K562 (cell line): ENCODE data around the gene TNFAIP3. TPM values are rescaled to one million over a fixed set of nuclear protein-coding genes. Genes with fewer than 3 reads are reported as not detected.

Experiments used
- SP1 ChIP-seq: sonication (generic); formaldehyde crosslinking; IDR thresholded peaks from 2 replicates; pipeline ENCODE4 v1.8.1; 2022; ENCODE audit warnings: mild to moderate bottlenecking, missing genetic modification reagents
- ZBTB1 ChIP-seq: sonication (generic); formaldehyde crosslinking; IDR thresholded peaks from 2 replicates; pipeline ENCODE4 v1.8.1; 2023; ENCODE audit warnings: missing genetic modification reagents, low read depth, mild to moderate bottlenecking, borderline replicate concordance
- ZNF124 ChIP-seq: sonication (generic); formaldehyde crosslinking; IDR thresholded peaks from 2 replicates; pipeline ENCODE4 v1.8.1; 2022; ENCODE audit warnings: missing genetic modification reagents
- polyA plus RNA-seq, 8 experiments: library from polyadenylated mRNA; depleted of rRNA in 4 of 8; stranded (reverse) in 5 of 8; unstranded in 3 of 8; fragments of >200 nt; fragmentation: Nextera tagmentation in 2 of 8; fragmentation: Illumina TruSeq in 1 of 8; extraction: Ambion mirVana in 2 of 8; extraction: Trizol in 1 of 8; gene quantifications; 2 replicates each; pipeline versions ENCODE4 v1.2.1 to v1.2.3, GENCODE V29; 2011 to 2014; ENCODE audit warnings: inconsistent platforms in 1 of 8, missing spikeins in 1 of 8
- total RNA-seq, 7 experiments: library from RNA; depleted of rRNA in 6 of 7; stranded (reverse); fragments of >200 nt in 6 of 7; fragmentation: Illumina TruSeq in 2 of 7; extraction: Trizol in 2 of 7; gene quantifications; 2 replicates each; pipeline versions ENCODE4 v1.2.1 to v1.2.3, GENCODE V29; 2011 to 2021; ENCODE audit warnings: low replicate concordance in 1 of 7
- TF ChIP-seq, protein P1 (sequence below): fragments of 250-450 bp; sonication (Bioruptor Pico); IDR thresholded peaks from 2 replicates; pipeline ENCODE4 v1.4.0; 2020
- TF ChIP-seq, protein P2 (sequence below): sonication (generic); formaldehyde crosslinking; IDR thresholded peaks from 2 replicates; pipeline ENCODE4 v1.9.0; 2022; ENCODE audit warnings: mild to moderate bottlenecking, missing genetic modification reagents
- TF ChIP-seq, protein P3 (sequence below): fragments of 150-350 bp; conservative IDR thresholded peaks from 2 replicates; pipeline ENCODE4 v1.6.1; 2014; ENCODE audit warnings: low read length

TNFAIP3 gene
- total and polyA plus RNA-seq, 9 of the 15 experiments (the other 6 are each of a cell fraction or from before 2014, with no cell fraction given): 0.79 to 17.0 (median 6.4) TPM

DNA sequence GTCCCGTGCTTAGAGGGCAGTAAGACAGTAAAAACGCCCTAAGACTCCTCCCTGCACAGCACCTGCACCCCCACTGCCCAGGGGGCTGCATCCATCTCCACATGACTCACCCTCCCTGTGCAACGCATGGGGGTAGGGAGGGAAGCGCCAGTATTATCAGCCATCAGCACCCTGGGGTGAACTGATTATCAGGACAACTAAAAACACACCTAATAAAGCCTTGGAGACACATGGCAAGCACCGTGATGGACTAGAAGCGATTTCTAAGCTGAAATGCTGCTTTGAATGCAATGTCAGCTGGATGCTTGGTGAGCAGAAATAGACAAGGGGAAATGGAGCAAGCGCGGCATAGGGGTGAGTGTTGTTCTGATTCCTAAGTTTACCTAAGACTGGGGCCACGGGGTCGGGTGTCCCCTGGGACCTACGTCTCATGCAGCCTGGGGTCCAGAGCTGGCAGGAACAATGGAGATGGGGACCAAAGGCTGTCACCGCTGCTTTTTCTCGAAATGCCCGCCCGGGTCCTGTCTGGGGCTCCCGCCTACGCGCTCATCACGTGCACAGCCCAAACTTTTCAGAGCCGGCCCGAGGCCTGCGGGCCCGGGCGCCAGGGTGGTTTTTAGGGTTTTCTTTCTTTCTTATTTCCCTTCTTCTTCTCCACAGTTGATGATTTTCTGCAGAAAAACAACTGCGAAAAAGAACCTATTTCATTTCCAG lies 702 bp upstream of the TNFAIP3 start (continued):
- TF ChIP-seq ZBTB1 (0 out of 2 replicates have a peak, but pooled peaks have one; percentile 31), SP1 (CRISPR knock-in tag) (0 out of 2 replicates have a peak, but pooled peaks have one; percentile 5), ZNF124 (CRISPR knock-in tag) (no peak)
- TF ChIP-seq, protein P1, sequence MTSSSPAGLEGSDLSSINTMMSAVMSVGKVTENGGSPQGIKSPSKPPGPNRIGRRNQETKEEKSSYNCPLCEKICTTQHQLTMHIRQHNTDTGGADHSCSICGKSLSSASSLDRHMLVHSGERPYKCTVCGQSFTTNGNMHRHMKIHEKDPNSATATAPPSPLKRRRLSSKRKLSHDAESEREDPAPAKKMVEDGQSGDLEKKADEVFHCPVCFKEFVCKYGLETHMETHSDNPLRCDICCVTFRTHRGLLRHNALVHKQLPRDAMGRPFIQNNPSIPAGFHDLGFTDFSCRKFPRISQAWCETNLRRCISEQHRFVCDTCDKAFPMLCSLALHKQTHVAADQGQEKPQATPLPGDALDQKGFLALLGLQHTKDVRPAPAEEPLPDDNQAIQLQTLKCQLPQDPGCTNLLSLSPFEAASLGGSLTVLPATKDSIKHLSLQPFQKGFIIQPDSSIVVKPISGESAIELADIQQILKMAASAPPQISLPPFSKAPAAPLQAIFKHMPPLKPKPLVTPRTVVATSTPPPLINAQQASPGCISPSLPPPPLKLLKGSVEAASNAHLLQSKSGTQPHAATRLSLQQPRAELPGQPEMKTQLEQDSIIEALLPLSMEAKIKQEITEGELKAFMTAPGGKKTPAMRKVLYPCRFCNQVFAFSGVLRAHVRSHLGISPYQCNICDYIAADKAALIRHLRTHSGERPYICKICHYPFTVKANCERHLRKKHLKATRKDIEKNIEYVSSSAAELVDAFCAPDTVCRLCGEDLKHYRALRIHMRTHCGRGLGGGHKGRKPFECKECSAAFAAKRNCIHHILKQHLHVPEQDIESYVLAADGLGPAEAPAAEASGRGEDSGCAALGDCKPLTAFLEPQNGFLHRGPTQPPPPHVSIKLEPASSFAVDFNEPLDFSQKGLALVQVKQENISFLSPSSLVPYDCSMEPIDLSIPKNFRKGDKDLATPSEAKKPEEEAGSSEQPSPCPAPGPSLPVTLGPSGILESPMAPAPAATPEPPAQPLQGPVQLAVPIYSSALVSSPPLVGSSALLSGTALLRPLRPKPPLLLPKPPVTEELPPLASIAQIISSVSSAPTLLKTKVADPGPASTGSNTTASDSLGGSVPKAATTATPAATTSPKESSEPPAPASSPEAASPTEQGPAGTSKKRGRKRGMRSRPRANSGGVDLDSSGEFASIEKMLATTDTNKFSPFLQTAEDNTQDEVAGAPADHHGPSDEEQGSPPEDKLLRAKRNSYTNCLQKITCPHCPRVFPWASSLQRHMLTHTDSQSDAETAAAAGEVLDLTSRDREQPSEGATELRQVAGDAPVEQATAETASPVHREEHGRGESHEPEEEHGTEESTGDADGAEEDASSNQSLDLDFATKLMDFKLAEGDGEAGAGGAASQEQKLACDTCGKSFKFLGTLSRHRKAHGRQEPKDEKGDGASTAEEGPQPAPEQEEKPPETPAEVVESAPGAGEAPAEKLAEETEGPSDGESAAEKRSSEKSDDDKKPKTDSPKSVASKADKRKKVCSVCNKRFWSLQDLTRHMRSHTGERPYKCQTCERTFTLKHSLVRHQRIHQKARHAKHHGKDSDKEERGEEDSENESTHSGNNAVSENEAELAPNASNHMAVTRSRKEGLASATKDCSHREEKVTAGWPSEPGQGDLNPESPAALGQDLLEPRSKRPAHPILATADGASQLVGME (CRISPR knock-in tag): 0 out of 2 replicates have a peak, but pooled peaks have one; percentile 42
- TF ChIP-seq, protein P2, sequence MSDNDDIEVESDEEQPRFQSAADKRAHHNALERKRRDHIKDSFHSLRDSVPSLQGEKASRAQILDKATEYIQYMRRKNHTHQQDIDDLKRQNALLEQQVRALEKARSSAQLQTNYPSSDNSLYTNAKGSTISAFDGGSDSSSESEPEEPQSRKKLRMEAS (CRISPR knock-in tag): peak; percentile 71
- TF ChIP-seq, protein P3, sequence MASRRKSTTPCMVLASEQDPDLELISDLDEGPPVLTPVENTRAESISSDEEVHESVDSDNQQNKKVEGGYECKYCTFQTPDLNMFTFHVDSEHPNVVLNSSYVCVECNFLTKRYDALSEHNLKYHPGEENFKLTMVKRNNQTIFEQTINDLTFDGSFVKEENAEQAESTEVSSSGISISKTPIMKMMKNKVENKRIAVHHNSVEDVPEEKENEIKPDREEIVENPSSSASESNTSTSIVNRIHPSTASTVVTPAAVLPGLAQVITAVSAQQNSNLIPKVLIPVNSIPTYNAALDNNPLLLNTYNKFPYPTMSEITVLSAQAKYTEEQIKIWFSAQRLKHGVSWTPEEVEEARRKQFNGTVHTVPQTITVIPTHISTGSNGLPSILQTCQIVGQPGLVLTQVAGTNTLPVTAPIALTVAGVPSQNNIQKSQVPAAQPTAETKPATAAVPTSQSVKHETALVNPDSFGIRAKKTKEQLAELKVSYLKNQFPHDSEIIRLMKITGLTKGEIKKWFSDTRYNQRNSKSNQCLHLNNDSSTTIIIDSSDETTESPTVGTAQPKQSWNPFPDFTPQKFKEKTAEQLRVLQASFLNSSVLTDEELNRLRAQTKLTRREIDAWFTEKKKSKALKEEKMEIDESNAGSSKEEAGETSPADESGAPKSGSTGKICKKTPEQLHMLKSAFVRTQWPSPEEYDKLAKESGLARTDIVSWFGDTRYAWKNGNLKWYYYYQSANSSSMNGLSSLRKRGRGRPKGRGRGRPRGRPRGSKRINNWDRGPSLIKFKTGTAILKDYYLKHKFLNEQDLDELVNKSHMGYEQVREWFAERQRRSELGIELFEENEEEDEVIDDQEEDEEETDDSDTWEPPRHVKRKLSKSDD: no peak
